Hepatocyte (in vitro differentiated cells): Measurements from ENCODE around the gene NUDT3. TPM values are rescaled to one million over a fixed set of nuclear protein-coding genes. Genes with fewer than 3 reads are reported as not detected.
"Not testable (repeated sequence)": the region's sequence is repeated elsewhere in the genome, so short reads cannot be mapped to it uniquely, and the experiment has no call there.

ENCODE experiments used
- DNase-seq: peaks from one replicate; pipeline ENCODE4 v3.0.0-alpha.2; 2016; ENCODE audit warnings: low spot score
- H2AFZ ChIP-seq: fragments of 200-600 bp; sonication (generic); 2 replicates; pipeline ENCODE4 v1.6.0; 2016; ENCODE audit warnings: antibody characterized with exemption, mild to moderate bottlenecking
- H3K27ac ChIP-seq: fragments of 200-600 bp; sonication (generic); 2 replicates; pipeline ENCODE4 v1.5.1; 2016; ENCODE audit warnings: mild to moderate bottlenecking
- H3K27me3 ChIP-seq: fragments of 200-600 bp; sonication (generic); 2 replicates; pipeline ENCODE4 v1.6.1; 2016
- H3K36me3 ChIP-seq: fragments of 200-600 bp; sonication (generic); replicated peaks from 2 replicates; pipeline ENCODE4 v1.5.1; 2016; ENCODE audit warnings: low read depth; ENCODE audit not compliant: insufficient read depth
- H3K4me1 ChIP-seq: fragments of 200-600 bp; sonication (generic); 2 replicates; pipeline ENCODE4 v1.5.1; 2016; ENCODE audit warnings: mild to moderate bottlenecking, moderate library complexity; ENCODE audit not compliant: insufficient read depth
- H3K4me2 ChIP-seq: fragments of 200-600 bp; sonication (generic); 2 replicates; pipeline ENCODE4 v1.6.0; 2016
- H3K4me3 ChIP-seq: fragments of 200-600 bp; sonication (generic); 2 replicates; pipeline ENCODE4 v1.5.1; 2016; ENCODE audit warnings: mild to moderate bottlenecking
- H3K79me2 ChIP-seq: fragments of 200-600 bp; sonication (generic); 2 replicates; pipeline ENCODE4 v1.6.0; 2017; ENCODE audit warnings: mild to moderate bottlenecking
- H3K9me2 ChIP-seq: fragments of 200-600 bp; sonication (generic); replicated peaks from 2 replicates; pipeline ENCODE4 v1.6.0; 2017; ENCODE audit warnings: mild to moderate bottlenecking; ENCODE audit not compliant: insufficient read depth
- H3K9me3 ChIP-seq: fragments of 200-600 bp; sonication (generic); 2 replicates; pipeline ENCODE4 v1.5.1; 2016; ENCODE audit warnings: low read depth, mild to moderate bottlenecking
- H4K20me1 ChIP-seq: fragments of 200-600 bp; sonication (generic); 2 replicates; pipeline ENCODE4 v1.6.0; 2016; ENCODE audit warnings: mild to moderate bottlenecking; ENCODE audit not compliant: insufficient read depth, poor library complexity, severe bottlenecking
- CTCF ChIP-seq: fragments of 200-600 bp; sonication (generic); IDR thresholded peaks from 2 replicates; pipeline ENCODE4 v1.5.1; 2016; ENCODE audit warnings: antibody characterized with exemption, mild to moderate bottlenecking; ENCODE audit not compliant: poor library complexity
- EZH2 ChIP-seq: fragments of 200-600 bp; sonication (generic); IDR thresholded peaks from 2 replicates; pipeline ENCODE4 v1.6.1; 2016; ENCODE audit warnings: antibody characterized with exemption, mild to moderate bottlenecking, borderline replicate concordance
- EZH2phosphoT487 ChIP-seq: fragments of 200-600 bp; sonication (generic); IDR thresholded peaks from one replicate; pipeline ENCODE4 v1.6.1; 2018; ENCODE audit warnings: antibody characterized with exemption, mild to moderate bottlenecking, low read depth, moderate library complexity; ENCODE audit not compliant: unreplicated experiment, severe bottlenecking
- WGBS: methylation state at CpG from one replicate; pipeline ENCODE4 v1.1.6; 2016; ENCODE audit warnings: low lambda C conversion rate; ENCODE audit errors: missing lambda C conversion rate; 5-methylcytosine and 5-hydroxymethylcytosine counted together
- polyA plus RNA-seq: library from polyadenylated mRNA; unstranded; fragments of >200 nt; fragmentation: Nextera tagmentation; extraction: Ambion mirVana; gene quantifications from 2 replicates; pipeline ENCODE4 v1.2.1, GENCODE V29; 2016
- total RNA-seq: library from RNA; depleted of rRNA; stranded (reverse); fragments of >200 nt; gene quantifications from 2 replicates; pipeline ENCODE4 v1.2.3, GENCODE V29; 2014

NUDT3 gene
- total and polyA plus RNA-seq, 2 experiments from 2014 or later, result 6.2 to 20.4 TPM

DNA sequence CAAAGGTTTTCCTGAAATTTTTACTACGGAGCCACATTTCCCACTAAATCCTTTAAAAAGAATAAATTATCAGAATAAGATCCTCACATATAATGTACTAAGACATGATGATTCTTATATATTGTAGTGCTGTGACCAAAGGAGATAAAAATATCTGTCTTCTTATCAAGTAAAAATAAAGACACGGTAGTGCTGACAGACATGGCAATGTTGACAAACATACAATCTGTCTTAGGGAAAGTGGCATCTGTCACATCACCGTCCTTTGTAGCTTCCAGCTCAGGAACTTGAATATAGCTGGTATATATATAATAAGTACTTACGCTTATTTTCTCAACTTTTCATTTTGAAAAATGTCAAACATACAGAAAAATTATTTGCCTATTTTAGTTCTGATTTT, 66.8 kb downstream of the NUDT3 start:
- no peak overlapping the region for H3K4me3 ChIP-seq
- H3K27ac ChIP-seq, result peak overlapping the region; percentile 75
- H3K4me1 ChIP-seq, result no peaks in the 10 kb centered on the region
- H4K20me1 ChIP-seq, result no peaks in the 10 kb centered on the region
- no peaks in the 10 kb centered on the region for H3K36me3 ChIP-seq
- no peaks in the 10 kb centered on the region for H3K9me3 ChIP-seq
- no peaks in the 10 kb centered on the region for H3K9me2 ChIP-seq
- no peak overlapping the region for H3K4me2 ChIP-seq
- no peak overlapping the region for H2AFZ ChIP-seq
- TF ChIP-seq CTCF (no peak), EZH2phosphoT487 (no peak), EZH2 (no peak)
- peaks cover 18% of the 10 kb centered on the region for H3K79me2 ChIP-seq
- 97% methylated on average over 4 of the region's 4 CpGs for WGBS
- H3K27me3 ChIP-seq, result no peaks in the 10 kb centered on the region
- DNase-seq, result no peak

- Histone ChIP-seq H3K27ac (peak overlapping the region; percentile 75), H3K9me2 (no peaks in the 10 kb centered on the region), H3K79me2 (peaks cover 18% of the 10 kb centered on the region), H3K4me3 (no peak overlapping the region), H3K9me3 (no peaks in the 10 kb centered on the region), H3K36me3 (no peaks in the 10 kb centered on the region), H3K4me2 (peak overlapping the region; percentile 36), H2AFZ (no peak overlapping the region), H3K27me3 (no peaks in the 10 kb centered on the region), H3K4me1 (peaks cover 5% of the 10 kb centered on the region), H4K20me1 (no peaks in the 10 kb centered on the region)
- DNase-seq, result peak; percentile 53
- no peak for TF ChIP-seq CTCF
- TF ChIP-seq EZH2phosphoT487, result no peak
- TF ChIP-seq EZH2, result no peak
- 65% methylated on average over 8 of the region's 8 CpGs for WGBS
These were observed 67.6 kb downstream of the NUDT3 start for GRCh38 chr6:34324738-34325444.

DNA sequence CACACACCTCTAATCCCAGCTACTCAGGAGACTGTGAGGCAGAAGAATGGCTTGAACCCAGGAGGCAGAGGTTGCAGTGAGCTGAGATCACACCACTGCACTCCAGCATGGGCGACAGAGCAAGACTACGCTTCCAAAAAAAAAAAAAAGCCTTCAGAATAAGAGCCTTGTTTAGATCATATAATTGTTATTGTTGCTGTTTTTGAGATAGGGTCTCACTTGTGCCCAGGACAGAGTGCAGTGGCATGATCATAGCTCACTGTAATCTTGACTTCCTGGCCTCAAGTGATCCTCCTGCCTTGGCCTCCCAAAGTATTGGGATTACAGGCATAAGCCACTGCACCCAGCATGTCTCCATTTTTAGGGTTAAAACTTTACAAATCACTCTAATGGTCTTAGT, 68.2 kb downstream of the NUDT3 start:
- Histone ChIP-seq H3K4me2 (peak overlapping the region; percentile 36), H3K79me2 (peaks cover 18% of the 10 kb centered on the region), H3K27ac (peak overlapping the region; percentile 75)
- H3K4me1 ChIP-seq, H3K27me3 ChIP-seq, H3K36me3 ChIP-seq, H3K4me3 ChIP-seq, H4K20me1 ChIP-seq, H3K9me3 ChIP-seq, H2AFZ ChIP-seq, DNase-seq, H3K9me2 ChIP-seq: not testable (repeated sequence)
- WGBS, result 100% methylated on average over 2 of the region's 2 CpGs

GRCh38 chr6:34323300-34323699, 69.2 kb downstream of the NUDT3 start:
- H3K9me2 ChIP-seq, result no peaks in the 10 kb centered on the region

More at GRCh38 chr6:34323300-34323699, 69.2 kb downstream of the NUDT3 start:
- Histone ChIP-seq H3K4me1 (peaks cover 18% of the 10 kb centered on the region), H3K4me3 (no peak overlapping the region), H3K27me3 (no peaks in the 10 kb centered on the region), H3K79me2 (peaks cover 18% of the 10 kb centered on the region), H4K20me1 (no peaks in the 10 kb centered on the region), H3K27ac (no peak overlapping the region), H3K4me2 (no peak overlapping the region), H3K9me3 (no peaks in the 10 kb centered on the region), H3K36me3 (no peaks in the 10 kb centered on the region), H2AFZ (no peak overlapping the region)
- 96% methylated on average over 6 of the region's 6 CpGs for WGBS
- no peak for DNase-seq
- no peak for TF ChIP-seq EZH2
